ENCODE measurements around the gene NUP58. TPM values are rescaled to one million over a fixed set of nuclear protein-coding genes. Genes with fewer than 3 reads are reported as not detected.

NUP58 gene
- total and polyA plus RNA-seq, 9 of the 15 experiments (the other 6 are each of a cell fraction or from before 2014, with no cell fraction given) = 12.5 to 98.0 (median 42.6) TPM

DNA sequence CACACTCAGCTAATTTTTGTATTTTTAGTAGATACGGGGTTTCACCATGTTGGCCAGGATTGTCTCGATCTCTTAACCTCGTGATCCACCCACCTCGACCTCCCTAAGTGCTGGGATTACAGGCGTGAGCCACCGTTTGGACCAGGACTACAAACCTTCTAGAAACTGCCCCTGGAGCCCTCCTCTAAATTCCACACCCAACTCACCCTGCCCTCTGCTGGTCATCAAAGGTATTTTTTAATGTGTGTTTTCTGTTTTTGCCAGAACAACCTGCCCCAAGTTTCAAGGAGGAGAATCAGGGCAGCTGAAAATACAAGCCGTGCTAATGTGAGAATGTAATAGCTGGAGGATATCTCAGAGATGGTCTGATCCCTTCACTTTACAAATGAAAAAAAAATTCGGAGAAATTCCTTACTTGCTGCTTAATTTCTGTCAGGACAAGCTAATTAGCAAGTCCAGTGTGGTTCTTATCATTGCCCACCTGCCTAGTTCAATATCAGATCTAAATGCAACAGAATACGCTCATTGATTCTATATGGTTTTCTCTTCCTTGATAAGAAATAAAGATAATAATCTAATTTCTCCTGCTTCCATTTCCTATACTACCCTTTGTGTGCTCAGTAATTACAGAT, 74.4 kb downstream of the NUP58 start (continued):
- TF ChIP-seq, protein P1, sequence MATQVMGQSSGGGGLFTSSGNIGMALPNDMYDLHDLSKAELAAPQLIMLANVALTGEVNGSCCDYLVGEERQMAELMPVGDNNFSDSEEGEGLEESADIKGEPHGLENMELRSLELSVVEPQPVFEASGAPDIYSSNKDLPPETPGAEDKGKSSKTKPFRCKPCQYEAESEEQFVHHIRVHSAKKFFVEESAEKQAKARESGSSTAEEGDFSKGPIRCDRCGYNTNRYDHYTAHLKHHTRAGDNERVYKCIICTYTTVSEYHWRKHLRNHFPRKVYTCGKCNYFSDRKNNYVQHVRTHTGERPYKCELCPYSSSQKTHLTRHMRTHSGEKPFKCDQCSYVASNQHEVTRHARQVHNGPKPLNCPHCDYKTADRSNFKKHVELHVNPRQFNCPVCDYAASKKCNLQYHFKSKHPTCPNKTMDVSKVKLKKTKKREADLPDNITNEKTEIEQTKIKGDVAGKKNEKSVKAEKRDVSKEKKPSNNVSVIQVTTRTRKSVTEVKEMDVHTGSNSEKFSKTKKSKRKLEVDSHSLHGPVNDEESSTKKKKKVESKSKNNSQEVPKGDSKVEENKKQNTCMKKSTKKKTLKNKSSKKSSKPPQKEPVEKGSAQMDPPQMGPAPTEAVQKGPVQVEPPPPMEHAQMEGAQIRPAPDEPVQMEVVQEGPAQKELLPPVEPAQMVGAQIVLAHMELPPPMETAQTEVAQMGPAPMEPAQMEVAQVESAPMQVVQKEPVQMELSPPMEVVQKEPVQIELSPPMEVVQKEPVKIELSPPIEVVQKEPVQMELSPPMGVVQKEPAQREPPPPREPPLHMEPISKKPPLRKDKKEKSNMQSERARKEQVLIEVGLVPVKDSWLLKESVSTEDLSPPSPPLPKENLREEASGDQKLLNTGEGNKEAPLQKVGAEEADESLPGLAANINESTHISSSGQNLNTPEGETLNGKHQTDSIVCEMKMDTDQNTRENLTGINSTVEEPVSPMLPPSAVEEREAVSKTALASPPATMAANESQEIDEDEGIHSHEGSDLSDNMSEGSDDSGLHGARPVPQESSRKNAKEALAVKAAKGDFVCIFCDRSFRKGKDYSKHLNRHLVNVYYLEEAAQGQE (IDR thresholded peaks at IDR 0.05; ENCODE audit: borderline replicate concordance) = peak; percentile 48; the same call in 1 of the 2 replicates
- TF ChIP-seq, protein P1 (CRISPR knock-in tag; IDR thresholded peaks at IDR 0.05; ENCODE audit: low read depth) = no peak
- no peak for TF ChIP-seq GTF2E2 (tag; IDR thresholded peaks at IDR 0.05)
